Gastroesophageal sphincter (tissue), 4 donors: ENCODE data around the gene ARHGAP26. TPM values are rescaled to one million over a fixed set of nuclear protein-coding genes. Genes with fewer than 3 reads are reported as not detected.

Source experiments
- ATAC-seq: fragments of 150-250 bp; one replicate; pipeline ENCODE4 v1.9.1; 2016; ENCODE audit warnings: mild to moderate bottlenecking, moderate library complexity
- H3K27ac ChIP-seq, 4 donors: fragments of 200-600 bp; sonication (generic) in 3 of 4; 1 replicate in 3 of 4; 2 replicates in 1 of 4; pipeline ENCODE4 v1.5.1; 2016 to 2019
- H3K27me3 ChIP-seq: fragments of 200-600 bp; sonication (generic); one replicate; pipeline ENCODE4 v1.5.1; 2019
- H3K36me3 ChIP-seq, 2 donors: fragments of 200-600 bp; sonication (generic); one replicate each; pipeline ENCODE4 v1.5.1; 2019; ENCODE audit warnings: control low read depth in 1 of 2
- H3K4me1 ChIP-seq, 3 donors: fragments of 200-600 bp; sonication (generic); 1 replicate in 2 of 3; 2 replicates in 1 of 3; pipeline ENCODE4 v1.5.1; 2016 to 2019; ENCODE audit warnings: control low read depth in 2 of 3
- H3K4me3 ChIP-seq, 2 donors: fragments of 200-600 bp; sonication (generic); one replicate each; pipeline ENCODE4 v1.5.1; 2019; ENCODE audit warnings: mild to moderate bottlenecking in 1 of 2, moderate library complexity in 1 of 2
- H3K9me3 ChIP-seq, 3 donors: fragments of 200-600 bp; sonication (generic); one replicate each; pipeline ENCODE4 v1.5.1; 2017 to 2019; ENCODE audit warnings: control low read depth in 2 of 3
- EP300 ChIP-seq: sonication (generic); formaldehyde crosslinking; IDR thresholded peaks from one replicate; pipeline ENCODE4 v1.6.1; 2017; ENCODE audit warnings: antibody characterized with exemption, mild to moderate bottlenecking
- POLR2A ChIP-seq, 2 donors: fragments of 450-650 bp; IDR thresholded peaks; one replicate each; pipeline ENCODE4 v1.6.1; 2017; ENCODE audit warnings: antibody characterized with exemption in 2 of 2, mild to moderate bottlenecking in 2 of 2, moderate library complexity in 1 of 2
- POLR2AphosphoS5 ChIP-seq: sonication (generic); formaldehyde crosslinking; IDR thresholded peaks from one replicate; pipeline ENCODE4 v1.6.1; 2017; ENCODE audit warnings: antibody characterized with exemption
- WGBS, 2 donors: methylation state at CpG; one replicate each; pipeline ENCODE4 v1.1.5; 2018; ENCODE audit warnings: low coverage in 1 of 2; 5-methylcytosine and 5-hydroxymethylcytosine counted together
- total RNA-seq, 4 donors: library from RNA; depleted of rRNA; stranded (reverse); fragments of >200 nt; gene quantifications; one replicate each; pipeline ENCODE4 v1.1.0, GENCODE V29; 2016
- TF ChIP-seq, protein P1 (sequence below), 4 experiments: fragments of 200-600 bp in 2 of 4; fragments of 450-650 bp in 2 of 4; sonication (generic) in 1 of 4; IDR thresholded peaks; one replicate each; pipeline ENCODE4 v1.5.1; 2017 to 2019; ENCODE audit warnings: antibody characterized with exemption in 4 of 4, mild to moderate bottlenecking in 2 of 4, moderate library complexity in 2 of 4

ARHGAP26 gene
- total RNA-seq, 4 donors from 2014 or later = 15.2 to 41.7 (median 31.7) TPM

DNA sequence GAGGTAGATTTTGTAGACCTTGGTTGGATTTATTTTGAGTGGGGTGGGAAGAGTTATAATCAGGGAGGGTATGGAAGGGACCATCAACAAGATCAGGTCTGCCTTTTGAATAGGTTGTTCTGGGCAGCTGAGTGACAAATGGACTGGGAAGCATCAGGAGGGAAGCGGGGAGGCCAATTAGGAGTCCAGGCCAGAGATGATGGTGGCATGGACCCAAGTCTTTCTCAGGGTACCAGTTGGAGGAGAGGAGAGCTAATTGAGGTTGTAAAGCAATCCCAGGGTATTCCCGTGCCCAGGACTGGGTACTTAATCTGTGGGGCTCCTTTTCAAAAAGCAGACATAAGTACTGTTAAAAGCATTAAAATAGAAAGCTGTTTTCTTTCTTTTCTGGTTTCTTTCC is 88.9 kb downstream of the ARHGAP26 start:
- no peaks in the 10 kb centered on the region for H3K9me3 ChIP-seq
- TF ChIP-seq POLR2A (IDR thresholded peaks at IDR 0.05) (no peak), POLR2AphosphoS5 (no peak), EP300 (no peak)
- TF ChIP-seq, protein P1, sequence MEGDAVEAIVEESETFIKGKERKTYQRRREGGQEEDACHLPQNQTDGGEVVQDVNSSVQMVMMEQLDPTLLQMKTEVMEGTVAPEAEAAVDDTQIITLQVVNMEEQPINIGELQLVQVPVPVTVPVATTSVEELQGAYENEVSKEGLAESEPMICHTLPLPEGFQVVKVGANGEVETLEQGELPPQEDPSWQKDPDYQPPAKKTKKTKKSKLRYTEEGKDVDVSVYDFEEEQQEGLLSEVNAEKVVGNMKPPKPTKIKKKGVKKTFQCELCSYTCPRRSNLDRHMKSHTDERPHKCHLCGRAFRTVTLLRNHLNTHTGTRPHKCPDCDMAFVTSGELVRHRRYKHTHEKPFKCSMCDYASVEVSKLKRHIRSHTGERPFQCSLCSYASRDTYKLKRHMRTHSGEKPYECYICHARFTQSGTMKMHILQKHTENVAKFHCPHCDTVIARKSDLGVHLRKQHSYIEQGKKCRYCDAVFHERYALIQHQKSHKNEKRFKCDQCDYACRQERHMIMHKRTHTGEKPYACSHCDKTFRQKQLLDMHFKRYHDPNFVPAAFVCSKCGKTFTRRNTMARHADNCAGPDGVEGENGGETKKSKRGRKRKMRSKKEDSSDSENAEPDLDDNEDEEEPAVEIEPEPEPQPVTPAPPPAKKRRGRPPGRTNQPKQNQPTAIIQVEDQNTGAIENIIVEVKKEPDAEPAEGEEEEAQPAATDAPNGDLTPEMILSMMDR (IDR thresholded peaks at IDR 0.05) = no peak
- ATAC-seq = no peak
- H3K27me3 ChIP-seq = no peaks in the 10 kb centered on the region
- peaks cover 14 to 77% (median 24%) of the 10 kb centered on the region in 3 donors for H3K4me1 ChIP-seq
- WGBS, 2 donors = 96 to 100% methylated on average over 1 to 2 of the region's 2 CpGs
- H3K36me3 ChIP-seq = no peaks in the 10 kb centered on the region
- H3K4me3 ChIP-seq = no peak overlapping the region
- H3K27ac ChIP-seq = no peak overlapping the region

DNA sequence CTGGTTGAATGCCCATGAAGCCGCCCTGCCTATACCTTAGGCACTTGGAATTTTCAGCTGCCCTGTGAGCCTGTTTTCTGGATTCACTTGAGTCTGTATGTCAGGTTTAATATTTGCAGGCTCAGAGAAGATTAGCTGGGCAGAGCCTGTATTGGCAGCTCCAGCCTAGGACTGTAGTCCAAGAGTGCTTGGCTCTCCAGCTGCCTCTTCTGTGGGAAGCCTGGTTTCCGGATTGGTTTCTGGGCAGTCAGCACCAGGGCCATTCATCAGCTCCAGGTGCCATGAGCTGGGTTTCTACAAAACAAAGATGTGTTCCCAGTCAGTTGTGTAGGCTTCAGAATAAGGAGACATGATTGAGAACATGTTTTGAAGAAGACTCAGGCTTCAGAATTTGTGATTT is 90.1 kb downstream of the ARHGAP26 start:
- Histone ChIP-seq H3K27me3 (no peaks in the 10 kb centered on the region), H3K4me1 (peaks cover 14 to 82% (median 28%) of the 10 kb centered on the region in 3 donors), H3K27ac (peak overlapping the region in 3 of 4 donors; percentile 49 to 79 (median 73)), H3K9me3 (no peaks in the 10 kb centered on the region), H3K36me3 (no peaks in the 10 kb centered on the region), H3K4me3 (no peak overlapping the region)
- TF ChIP-seq POLR2AphosphoS5 (peak; percentile 11), POLR2A (IDR thresholded peaks at IDR 0.05) (no peak)
- 53 to 58% methylated on average over 2 of the region's 2 CpGs for WGBS, 2 donors
- no peak for ATAC-seq

DNA sequence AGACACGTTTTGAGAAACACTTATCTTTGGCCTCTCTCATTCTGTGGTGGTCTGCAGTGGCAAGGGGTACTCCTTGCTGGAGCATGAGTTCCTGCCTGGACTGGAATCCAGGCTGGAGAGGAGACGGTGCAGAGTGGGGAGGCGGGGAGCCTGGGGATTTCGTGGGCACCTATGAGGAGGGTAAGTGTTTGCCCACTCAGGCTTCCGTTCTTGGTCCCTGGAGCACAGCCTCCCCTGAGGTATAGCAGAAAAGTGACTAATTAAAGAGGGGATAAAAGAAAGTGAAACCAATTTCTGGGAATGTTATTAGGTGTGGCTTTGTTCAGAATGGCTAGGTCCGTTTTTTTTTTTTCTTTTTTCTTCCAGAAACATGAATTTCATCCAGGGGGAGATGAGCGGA is 90.8 kb downstream of the ARHGAP26 start:
- Histone ChIP-seq H3K4me3 (no peak overlapping the region), H3K27ac (peak overlapping the region in 3 of 4 donors; percentile 49 to 79 (median 73)), H3K27me3 (no peaks in the 10 kb centered on the region), H3K36me3 (no peaks in the 10 kb centered on the region), H3K4me1 (peaks cover 14 to 82% (median 28%) of the 10 kb centered on the region in 3 donors), H3K9me3 (no peaks in the 10 kb centered on the region)
- no peak for ATAC-seq
- WGBS, 2 donors = 46 to 67% methylated on average over 3 to 7 of the region's 7 CpGs
- TF ChIP-seq POLR2AphosphoS5 = no peak
- TF ChIP-seq EP300 = no peak
- TF ChIP-seq POLR2A (IDR thresholded peaks at IDR 0.05) = no peak
- TF ChIP-seq, protein P1 (IDR thresholded peaks at IDR 0.05) = no peak

DNA sequence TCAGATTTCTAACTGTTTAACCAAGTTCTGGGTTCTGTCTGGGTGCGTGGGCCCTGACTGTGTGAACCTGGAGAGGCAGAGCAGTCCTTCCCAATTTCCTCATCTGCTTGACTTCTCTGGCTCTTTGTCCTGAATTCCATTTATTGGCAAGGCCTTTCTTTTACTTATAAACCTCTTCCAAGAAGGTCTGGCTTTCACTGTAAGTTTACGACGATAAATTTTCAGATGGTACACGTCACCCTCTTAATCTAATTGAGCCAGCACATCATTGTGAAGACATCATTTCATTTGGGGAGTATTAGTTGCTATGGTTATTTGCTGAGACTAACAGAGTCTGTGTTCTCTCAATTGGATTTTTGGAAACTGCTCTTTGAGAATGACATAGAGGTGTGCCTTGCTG is 92.4 kb downstream of the ARHGAP26 start:
- Histone ChIP-seq H3K36me3 (no peaks in the 10 kb centered on the region), H3K4me1 (peaks cover 14 to 86% (median 39%) of the 10 kb centered on the region in 3 donors), H3K4me3 (no peak overlapping the region), H3K9me3 (no peaks in the 10 kb centered on the region), H3K27ac (peak overlapping the region; percentile 54 to 79 (median 67)), H3K27me3 (no peaks in the 10 kb centered on the region)
- ATAC-seq = peak; percentile 83
- TF ChIP-seq, protein P1 (IDR thresholded peaks at IDR 0.05) = no peak
- TF ChIP-seq POLR2AphosphoS5 = peak; percentile 91
- 19 to 22% methylated on average over 3 to 4 of the region's 4 CpGs for WGBS, 2 donors

DNA sequence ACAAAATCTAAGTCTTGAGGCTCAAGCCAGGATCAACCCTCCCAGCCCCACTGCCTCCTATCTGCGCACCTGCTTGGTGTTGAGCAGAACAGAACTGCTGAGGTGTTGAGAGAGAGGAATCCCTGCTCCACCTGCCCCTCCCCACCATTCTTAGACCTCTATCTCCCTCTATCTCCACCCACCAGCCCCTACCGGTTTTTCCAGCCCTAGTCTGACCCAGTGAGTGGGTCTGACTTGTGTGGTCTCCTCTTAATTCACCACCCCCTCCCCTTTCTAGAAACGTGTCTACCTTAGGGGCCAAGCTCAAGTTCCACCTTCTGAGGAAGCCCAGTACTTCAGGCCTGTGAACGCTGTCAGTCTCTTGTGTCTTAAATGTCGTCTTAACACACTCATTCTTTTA is 93.7 kb downstream of the ARHGAP26 start:
- no peaks in the 10 kb centered on the region for H3K9me3 ChIP-seq
- no peak overlapping the region for H3K4me3 ChIP-seq
- H3K27me3 ChIP-seq = no peaks in the 10 kb centered on the region
- WGBS, 2 donors = 67 to 75% methylated on average over 2 to 5 of the region's 5 CpGs
- H3K27ac ChIP-seq = peak overlapping the region in 2 of 4 donors; percentile 73 to 79
- TF ChIP-seq EP300 = no peak
- TF ChIP-seq, protein P1 (IDR thresholded peaks at IDR 0.05) = no peak
- TF ChIP-seq POLR2AphosphoS5 = no peak
- no peak for TF ChIP-seq POLR2A (IDR thresholded peaks at IDR 0.05)
- H3K36me3 ChIP-seq = no peaks in the 10 kb centered on the region
- ATAC-seq = no peak
- peaks cover 14 to 75% (median 39%) of the 10 kb centered on the region in 3 donors for H3K4me1 ChIP-seq
